ENCODE measurements around the gene MALRD1.

DNA sequence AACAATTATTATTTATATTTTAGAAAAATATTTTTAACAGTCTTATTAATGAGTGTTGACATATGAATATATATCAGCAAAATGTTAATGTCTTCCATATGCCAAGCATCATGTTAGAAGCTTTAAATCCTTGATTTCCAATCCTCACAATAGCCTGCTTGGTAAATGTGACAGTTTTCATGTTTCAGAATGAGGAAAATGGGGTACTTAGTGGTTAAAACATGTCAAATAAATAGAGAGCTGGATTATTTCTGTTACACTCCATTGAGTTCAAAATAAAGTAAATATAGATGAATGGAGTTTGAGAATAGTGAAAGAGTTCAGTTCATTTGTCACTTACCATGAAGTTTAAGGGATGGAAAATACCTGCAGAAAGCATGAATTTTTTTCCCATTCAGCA, 377.4 kb downstream of the MALRD1 start:
- TF ChIP-seq EZH2phosphoT487 (IDR thresholded peaks at IDR 0.05; ENCODE audit: insufficient read depth, low read depth) (no peak), EZH2 (IDR thresholded peaks at IDR 0.05; ENCODE audit: insufficient read depth, poor library complexity, severe bottlenecking) (no peak)

All from GM23248 (cell line).